Measurements from ENCODE around the gene MTHFD1.
A peak's percentile ranks its signal among the peaks of the same experiment; 100 is the strongest.

MTHFD1 gene

GRCh38 chr14:64495252-64495651 is 107.1 kb downstream of the MTHFD1 start:
- no peak for DNase-seq (ENCODE audit: low spot score)

DNA sequence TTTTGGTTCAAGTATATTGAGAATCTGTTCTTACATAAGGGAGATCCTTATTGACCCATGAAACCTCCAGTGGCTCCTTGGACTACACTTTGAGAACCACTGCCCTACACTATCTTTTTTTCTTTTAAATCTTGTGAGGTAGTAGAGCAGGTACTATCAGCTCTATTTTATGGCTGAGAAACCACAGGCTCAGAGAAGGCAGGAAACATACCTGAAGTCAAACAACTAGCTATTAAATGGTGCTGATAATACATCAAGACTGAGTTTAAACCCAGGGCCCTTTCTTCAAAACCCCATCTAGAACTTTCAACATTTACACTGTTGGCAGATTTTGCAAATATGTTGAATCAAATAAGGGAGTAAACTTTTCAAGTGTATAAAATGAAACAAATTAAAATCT is 108.6 kb downstream of the MTHFD1 start:
- DNase-seq (ENCODE audit: low spot score), result no peak

DNA sequence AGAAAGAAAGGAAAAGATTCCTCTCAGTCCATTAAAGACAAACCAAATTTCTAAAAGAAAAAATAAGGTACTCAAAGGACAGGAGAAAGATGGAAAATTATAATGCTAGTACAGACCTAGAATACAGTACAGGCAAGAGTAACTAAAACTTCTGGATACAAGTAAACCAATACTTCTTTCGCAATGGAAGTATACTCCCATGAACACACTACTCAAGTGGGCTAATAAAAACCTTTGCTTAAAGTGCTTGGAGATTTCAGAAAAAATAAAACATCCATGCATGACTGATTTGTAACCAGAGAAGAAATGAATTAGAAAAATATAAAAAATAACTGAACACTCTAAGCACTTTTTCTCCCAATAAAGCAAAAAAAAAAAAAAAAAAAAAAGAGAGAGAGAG is 111.9 kb downstream of the MTHFD1 start:
- DNase-seq (ENCODE audit: low spot score), result no peak

DNA sequence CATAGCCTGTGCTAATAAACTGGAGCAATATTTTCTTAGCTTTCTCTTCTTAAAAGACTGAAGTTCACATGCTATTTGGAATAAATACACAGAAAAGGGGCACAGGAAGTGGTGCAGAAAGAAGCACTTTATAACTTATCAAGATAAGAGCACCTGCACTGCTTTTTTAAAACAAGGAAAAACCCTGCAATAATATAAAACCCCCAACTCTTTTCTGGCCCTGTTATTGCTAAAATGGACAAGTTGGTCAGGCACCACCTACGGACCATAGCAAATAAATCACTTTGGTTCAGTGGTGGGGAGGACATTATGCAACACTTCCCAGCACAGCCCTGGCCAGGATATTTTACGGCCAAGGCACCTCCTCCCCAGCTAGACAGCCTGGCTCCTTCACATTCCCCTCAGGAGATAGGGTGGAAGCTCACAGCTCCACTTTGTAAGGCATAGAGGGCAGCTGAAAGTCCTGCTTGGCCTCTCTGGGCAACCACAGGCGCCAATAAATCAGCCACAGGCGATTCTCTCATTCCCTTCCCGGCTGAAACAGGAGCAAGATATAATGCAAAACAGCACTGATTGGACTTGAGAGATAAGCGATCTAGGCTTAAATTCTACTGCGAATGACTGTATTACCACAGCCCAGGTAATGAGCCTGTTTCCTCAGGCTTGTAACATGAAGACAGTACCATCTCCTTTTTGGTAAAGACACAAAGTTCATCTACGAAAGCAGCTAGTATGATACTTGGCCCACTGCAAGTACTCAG is 113.4 kb downstream of the MTHFD1 start:
- no peak for DNase-seq (ENCODE audit: low spot score)

DNA sequence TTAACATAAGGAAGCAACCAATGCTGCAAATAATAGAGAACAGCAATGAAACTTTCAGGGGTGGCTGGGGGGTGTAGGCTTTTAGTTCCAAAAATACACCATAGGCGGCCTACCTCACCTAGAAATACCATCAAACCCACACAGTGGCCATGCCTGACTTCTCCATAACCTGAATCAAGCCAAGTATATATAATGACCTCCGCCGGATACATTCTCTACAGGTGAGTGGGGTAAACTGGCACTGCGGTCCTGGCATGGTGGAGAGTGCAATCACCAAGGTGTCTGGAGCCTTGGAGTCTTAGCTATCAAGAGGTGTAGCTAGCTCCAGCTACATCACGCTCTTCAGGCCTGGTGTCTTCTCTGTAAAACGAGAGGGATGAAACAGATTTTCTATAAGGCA is 114.3 kb downstream of the MTHFD1 start:
- no peak for DNase-seq (ENCODE audit: low spot score)

GRCh38 chr14:64502887-64503433 is 114.8 kb downstream of the MTHFD1 start:
- DNase-seq (ENCODE audit: low spot score), result no peak

DNA sequence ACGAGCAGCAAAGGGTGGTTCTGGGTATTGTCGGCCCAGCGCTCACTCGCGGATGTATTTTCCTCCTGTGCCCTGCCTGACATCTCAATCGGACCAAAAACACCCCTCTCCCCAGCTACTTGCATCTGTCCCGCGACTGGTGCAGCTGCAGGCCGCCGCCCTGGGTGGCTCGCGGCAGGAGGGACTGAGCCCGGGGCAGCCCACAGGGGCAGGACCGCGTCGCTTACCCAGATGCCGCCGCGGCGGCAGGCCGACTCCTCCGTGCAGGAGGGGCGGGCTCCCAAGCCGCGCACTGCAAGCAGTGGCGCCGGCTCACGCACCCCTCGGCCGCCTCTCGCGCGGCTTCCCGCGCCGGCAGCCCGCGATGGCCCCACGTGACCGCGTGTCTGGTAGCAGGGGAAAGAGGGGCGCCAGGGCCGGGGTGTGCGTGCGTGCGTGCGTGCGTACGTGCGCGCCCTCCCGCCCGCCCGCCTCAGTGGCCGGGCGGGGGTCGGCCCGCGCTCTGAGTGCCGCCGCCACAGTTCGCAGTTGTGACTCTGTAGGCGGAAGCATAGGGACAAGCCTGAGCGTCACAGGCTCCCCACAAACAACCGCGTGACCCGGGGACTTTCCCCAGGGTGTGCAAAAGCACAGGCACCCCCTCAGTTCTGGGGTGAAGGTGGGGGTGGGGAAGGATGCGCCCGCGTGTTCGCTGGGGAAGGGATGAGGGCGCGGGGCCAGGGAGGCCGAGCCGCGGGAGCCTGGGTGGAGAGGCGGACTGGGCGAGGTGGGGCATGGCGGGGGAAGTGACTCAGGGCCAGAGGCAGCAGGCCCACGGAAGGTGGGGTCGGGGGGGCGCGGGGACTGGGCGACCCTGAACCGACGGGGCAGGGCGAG is 115.5 kb downstream of the MTHFD1 start, which contains the start of gene ZBTB25:
Gene ZBTB25, minus strand, starts transcription at position 405 of the 876 bp plus-strand sequence. CDS start 13,305 bp downstream, outside the sequence.
- DNase-seq (ENCODE audit: low spot score), result peak; percentile 94

GRCh38 chr14:64504310-64504896 is 116.2 kb downstream of the MTHFD1 start, which contains the start of gene ZBTB1:
ZBTB1 (plus strand) TSS chr14:64504770; CDS start chr14:64521505, 16,735 bp downstream.
- DNase-seq (ENCODE audit: low spot score), result peak; percentile 93

DNA sequence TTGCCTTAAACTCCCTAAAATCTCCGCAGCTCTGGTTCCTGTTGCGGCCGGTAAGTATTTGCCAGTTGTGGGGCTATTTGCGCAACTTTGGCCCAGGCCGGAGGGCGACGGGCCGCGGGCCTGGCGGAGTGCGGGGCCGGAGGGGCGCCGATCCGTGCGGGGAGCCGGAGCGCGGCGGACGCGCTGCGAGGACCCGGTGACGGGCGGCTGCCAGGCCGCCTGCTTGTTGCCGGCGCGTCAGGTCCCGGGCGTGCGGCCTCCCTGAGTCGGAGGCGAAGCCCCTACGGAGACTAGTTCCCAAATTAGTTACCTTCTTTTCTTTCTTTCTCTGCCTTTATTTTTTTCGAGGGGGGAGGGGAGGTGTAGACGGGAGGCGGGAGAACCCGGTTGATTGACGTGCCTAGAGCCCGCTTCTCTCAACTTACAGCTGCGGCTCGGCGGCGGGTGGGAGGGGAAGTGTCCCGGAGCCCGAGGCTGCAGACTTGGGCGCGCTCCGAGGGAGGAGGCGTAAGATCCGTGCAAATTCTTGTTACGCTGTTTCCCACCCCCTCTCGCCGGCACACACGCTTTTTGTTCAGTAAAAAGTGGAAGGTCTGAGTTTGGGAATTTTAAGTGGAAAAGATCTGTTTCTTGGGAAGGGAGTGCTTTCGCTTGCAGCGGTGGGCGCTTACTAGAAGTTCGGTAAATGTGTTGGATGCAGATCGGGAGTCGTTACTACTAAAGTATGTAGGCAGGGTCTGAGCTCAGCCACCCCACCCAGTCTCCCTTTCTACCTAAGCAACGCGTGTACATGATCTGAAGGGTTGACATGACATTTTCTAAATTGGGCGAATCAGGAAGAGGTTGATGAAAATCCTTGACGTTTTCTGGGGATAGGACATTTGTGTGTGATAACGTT is 117.0 kb downstream of the MTHFD1 start:
- peak; percentile 91 for DNase-seq (ENCODE audit: low spot score)

- DNase-seq (ENCODE audit: low spot score), result no peak
Observed at GRCh38 chr14:64506721-64507120, 118.6 kb downstream of the MTHFD1 start.

DNA sequence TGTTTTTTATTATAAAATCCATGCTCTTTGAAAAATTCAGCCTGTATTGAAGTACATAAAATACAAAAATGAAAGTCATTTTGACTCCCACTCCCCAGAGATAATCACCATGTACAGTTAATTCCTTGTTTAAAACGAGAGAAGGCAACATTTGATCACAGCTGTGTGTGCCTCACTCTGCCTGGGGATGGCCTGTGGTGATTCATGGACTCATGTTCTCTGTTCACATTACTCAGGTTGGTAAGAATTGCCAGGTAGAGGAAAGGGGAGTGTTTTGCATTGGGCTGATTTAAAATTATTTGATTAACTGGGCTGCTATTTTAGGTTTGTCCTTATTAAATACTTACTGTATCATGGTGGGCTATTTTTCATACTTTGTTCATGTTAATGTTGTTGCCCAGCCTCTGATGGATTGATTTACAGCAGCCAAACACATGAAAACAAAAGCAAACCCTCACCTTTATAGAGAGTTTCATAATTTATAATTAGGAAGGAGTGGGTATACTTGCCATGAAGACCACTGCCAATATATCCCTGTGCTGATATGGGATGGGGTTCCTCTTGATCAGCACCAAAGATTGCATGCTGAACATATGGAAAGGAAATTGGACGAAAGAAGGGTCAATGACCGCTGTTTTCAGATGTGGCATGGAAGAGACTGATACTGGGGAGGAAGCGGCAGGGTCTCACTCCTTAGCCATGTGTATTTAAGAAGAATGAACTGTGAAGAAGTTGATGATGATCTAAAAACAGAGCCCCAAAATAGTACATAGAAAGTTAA is 119.4 kb downstream of the MTHFD1 start:
- no peak for DNase-seq (ENCODE audit: low spot score)

DNA sequence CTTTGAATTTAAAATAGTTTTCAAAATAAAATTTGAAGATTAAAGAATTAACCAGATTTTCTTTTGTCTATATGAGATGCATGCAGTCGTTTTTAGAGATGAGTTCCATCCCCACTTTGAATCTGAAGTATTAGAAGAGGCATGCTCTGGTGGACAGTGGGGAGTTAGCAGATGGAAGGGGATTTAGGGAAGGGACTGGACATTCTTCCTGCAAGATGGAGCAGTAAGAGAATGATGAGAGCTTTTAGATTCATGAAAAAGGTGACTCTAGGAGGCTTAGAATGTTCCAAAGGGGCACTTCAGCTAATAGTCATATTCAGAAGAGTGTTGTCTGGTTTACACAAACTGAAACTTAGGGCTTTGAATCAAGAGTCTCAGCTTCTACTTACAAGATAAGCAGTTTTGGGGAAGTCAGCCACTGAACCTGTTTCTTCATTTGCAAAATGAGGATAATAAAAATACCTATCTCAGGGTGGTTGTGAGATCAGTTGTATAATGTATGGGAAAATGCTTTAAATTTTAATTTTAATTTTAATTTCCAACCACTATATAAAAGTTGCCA is 120.1 kb downstream of the MTHFD1 start:
- DNase-seq (ENCODE audit: low spot score), result no peak

- DNase-seq (ENCODE audit: low spot score), result no peak
Observed at GRCh38 chr14:64509036-64509435, 120.9 kb downstream of the MTHFD1 start.
